Suppressor macrophage treated with lipopolysaccharide for 4 hours (primary cell): ENCODE measurements around the gene LY6G6C.

ENCODE experiments used
- DNase-seq: peaks from one replicate; pipeline ENCODE4 v3.0.0-alpha.2; 2020

Gene LY6G6C

GRCh38 chr6:31721351-31722020 lies at the start of gene LY6G6C:
Gene LY6G6C, minus strand, starts transcription at chr6:31721746. Its CDS starts 67 bp downstream, at chr6:31721679.
- no peak for DNase-seq

GRCh38 chr6:31770860-31771259 lies 49.3 kb upstream of the LY6G6C start:
- DNase-seq, result no peak

GRCh38 chr6:31769684-31770371 lies 48.3 kb upstream of the LY6G6C start:
- DNase-seq, result peak; percentile 86

GRCh38 chr6:31768363-31769257 lies 47.1 kb upstream of the LY6G6C start:
- peak; percentile 84 for DNase-seq

GRCh38 chr6:31767096-31767645 lies 45.6 kb upstream of the LY6G6C start:
- no peak for DNase-seq

- no peak for DNase-seq
Measured at GRCh38 chr6:31765910-31766794, 44.6 kb upstream of the LY6G6C start.

GRCh38 chr6:31765559-31765909 lies 44.0 kb upstream of the LY6G6C start:
- DNase-seq, result no peak

GRCh38 chr6:31764198-31764597 lies 42.7 kb upstream of the LY6G6C start:
- no peak for DNase-seq

GRCh38 chr6:31763619-31763940 lies 42.0 kb upstream of the LY6G6C start:
- DNase-seq, result no peak

- no peak for DNase-seq
Measured at GRCh38 chr6:31762878-31763618, 41.5 kb upstream of the LY6G6C start.

- no peak for DNase-seq
Measured at GRCh38 chr6:31762356-31762755, 40.8 kb upstream of the LY6G6C start, which contains the start of gene SAPCD1. Gene SAPCD1, plus strand, starts transcription at chr6:31762656. Its CDS starts 399 bp downstream, at chr6:31763055.

- no peak for DNase-seq
Measured at GRCh38 chr6:31761343-31761742, 39.8 kb upstream of the LY6G6C start.

- DNase-seq, result no peak
Measured at GRCh38 chr6:31760790-31761189, 39.2 kb upstream of the LY6G6C start.

GRCh38 chr6:31758281-31758680 lies 36.7 kb upstream of the LY6G6C start:
- DNase-seq, result no peak

GRCh38 chr6:31752739-31753319 lies 31.3 kb upstream of the LY6G6C start:
- no peak for DNase-seq

GRCh38 chr6:31750411-31751022 lies 29.0 kb upstream of the LY6G6C start:
- no peak for DNase-seq

- DNase-seq, result no peak
Measured at GRCh38 chr6:31749301-31750036, 27.9 kb upstream of the LY6G6C start.

- DNase-seq, result no peak
Measured at GRCh38 chr6:31744422-31744821, 22.9 kb upstream of the LY6G6C start.

GRCh38 chr6:31742894-31743293 lies 21.3 kb upstream of the LY6G6C start:
- DNase-seq, result no peak

- DNase-seq, result no peak
Measured at GRCh38 chr6:31741815-31742214, 20.3 kb upstream of the LY6G6C start.
